ENCODE data around the gene SLC52A1. TPM values are rescaled to one million over a fixed set of nuclear protein-coding genes. Genes with fewer than 3 reads are reported as not detected.

The SLC52A1 gene
- total RNA-seq, 4 donors from 2014 or later, result not detected

DNA sequence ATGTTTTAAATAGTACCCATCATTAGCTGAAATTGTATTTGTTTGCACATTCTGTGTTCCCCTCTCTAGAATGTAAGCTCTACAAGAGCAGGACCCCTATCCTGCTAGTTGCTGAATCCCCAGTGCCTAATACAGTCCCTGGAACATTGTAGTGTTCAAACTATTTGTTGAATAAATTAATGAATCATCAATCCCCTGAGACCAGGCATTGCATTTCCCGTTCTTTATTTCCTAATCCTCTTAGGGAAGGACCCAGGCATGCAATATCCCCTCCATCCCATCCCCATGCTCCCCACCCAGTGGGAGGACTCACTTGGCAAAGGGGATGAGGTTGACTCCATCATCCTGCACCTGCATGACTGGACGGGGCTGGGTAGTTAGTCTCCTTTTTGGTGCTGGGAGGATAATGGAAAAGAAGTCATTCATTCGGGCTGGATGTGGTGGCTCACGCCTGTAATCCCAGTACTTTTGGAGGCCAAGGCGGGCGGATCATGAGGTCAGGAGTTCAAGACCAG, 41.1 kb downstream of the SLC52A1 start:
- Histone ChIP-seq H3K9me3 (no peaks in the 10 kb centered on the region), H3K27me3 (no peaks in the 10 kb centered on the region), H3K4me3 (no peak overlapping the region), H3K36me3 (no peaks in the 10 kb centered on the region), H3K4me1 (peaks cover 0 to 21% (median 12%) of the 10 kb centered on the region in 4 donors), H3K27ac (no peak overlapping the region)
- 83 to 84% methylated on average over 6 of the region's 6 CpGs for WGBS, 2 donors
- no peak for DNase-seq (ENCODE audit: low spot score in 2 of 2)
- TF ChIP-seq EP300 (IDR thresholded peaks at IDR 0.05), result no peak

DNA sequence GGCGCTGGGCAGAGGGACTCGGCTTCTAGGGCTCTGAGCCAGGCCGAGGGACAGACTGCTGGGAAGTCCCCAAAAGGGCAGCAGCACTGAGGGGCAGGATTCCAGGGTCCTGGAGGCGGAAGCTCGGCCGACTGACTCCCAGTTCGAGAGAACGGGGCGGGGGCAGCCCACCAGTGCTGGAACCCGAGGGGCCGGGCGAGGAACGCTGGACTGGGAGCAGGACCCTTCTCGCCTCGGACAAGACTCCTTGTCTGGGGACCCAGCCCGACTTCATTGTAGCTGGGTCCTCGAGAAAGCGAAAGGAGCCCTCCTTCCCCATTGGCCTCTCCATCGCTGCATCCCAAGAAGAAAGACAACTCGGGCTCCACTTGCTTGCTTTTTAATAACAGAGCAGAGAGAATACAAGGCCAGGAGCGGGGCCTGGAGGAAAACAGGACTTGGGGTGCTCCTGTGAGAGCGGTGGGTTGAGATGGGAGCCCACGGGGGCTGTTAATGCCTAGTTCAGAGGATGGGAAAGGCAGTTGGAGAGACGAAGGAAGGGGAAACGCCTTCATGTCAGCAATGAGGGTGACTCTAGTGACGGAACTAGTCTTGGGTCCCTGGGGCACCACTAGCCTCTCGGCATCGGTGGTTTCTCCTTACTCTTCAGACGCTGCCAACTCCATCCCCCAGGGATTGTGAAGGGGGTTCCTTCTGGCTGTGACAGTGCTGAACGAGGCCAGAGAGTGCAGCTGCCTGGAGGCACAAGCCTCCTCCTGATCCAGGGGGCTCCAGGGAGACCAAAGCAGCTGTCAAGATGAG, 47.3 kb downstream of the SLC52A1 start:
- H3K36me3 ChIP-seq, result peaks cover 0 to 27% (median 0%) of the 10 kb centered on the region in 3 donors
- H3K4me3 ChIP-seq, result peak overlapping the region; percentile 76 to 98 (median 91)
- H3K27me3 ChIP-seq, result no peaks in the 10 kb centered on the region
- 1 to 2% methylated on average over 12 to 30 of the region's 30 CpGs for WGBS, 2 donors
- peak overlapping the region; percentile 91 to 99 (median 95) for H3K27ac ChIP-seq
- TF ChIP-seq EP300 (IDR thresholded peaks at IDR 0.05) (peak in 1 of 2 donors; percentile 3), POLR2A (IDR thresholded peaks at IDR 0.05) (no peak)
- TF ChIP-seq, protein P1, sequence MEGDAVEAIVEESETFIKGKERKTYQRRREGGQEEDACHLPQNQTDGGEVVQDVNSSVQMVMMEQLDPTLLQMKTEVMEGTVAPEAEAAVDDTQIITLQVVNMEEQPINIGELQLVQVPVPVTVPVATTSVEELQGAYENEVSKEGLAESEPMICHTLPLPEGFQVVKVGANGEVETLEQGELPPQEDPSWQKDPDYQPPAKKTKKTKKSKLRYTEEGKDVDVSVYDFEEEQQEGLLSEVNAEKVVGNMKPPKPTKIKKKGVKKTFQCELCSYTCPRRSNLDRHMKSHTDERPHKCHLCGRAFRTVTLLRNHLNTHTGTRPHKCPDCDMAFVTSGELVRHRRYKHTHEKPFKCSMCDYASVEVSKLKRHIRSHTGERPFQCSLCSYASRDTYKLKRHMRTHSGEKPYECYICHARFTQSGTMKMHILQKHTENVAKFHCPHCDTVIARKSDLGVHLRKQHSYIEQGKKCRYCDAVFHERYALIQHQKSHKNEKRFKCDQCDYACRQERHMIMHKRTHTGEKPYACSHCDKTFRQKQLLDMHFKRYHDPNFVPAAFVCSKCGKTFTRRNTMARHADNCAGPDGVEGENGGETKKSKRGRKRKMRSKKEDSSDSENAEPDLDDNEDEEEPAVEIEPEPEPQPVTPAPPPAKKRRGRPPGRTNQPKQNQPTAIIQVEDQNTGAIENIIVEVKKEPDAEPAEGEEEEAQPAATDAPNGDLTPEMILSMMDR (IDR thresholded peaks at IDR 0.05), result no peak
- no peaks in the 10 kb centered on the region for H3K9me3 ChIP-seq
- H3K4me1 ChIP-seq, result peaks cover 0 to 30% (median 21%) of the 10 kb centered on the region in 4 donors
- DNase-seq (ENCODE audit: low spot score in 2 of 2), result no peak

DNA sequence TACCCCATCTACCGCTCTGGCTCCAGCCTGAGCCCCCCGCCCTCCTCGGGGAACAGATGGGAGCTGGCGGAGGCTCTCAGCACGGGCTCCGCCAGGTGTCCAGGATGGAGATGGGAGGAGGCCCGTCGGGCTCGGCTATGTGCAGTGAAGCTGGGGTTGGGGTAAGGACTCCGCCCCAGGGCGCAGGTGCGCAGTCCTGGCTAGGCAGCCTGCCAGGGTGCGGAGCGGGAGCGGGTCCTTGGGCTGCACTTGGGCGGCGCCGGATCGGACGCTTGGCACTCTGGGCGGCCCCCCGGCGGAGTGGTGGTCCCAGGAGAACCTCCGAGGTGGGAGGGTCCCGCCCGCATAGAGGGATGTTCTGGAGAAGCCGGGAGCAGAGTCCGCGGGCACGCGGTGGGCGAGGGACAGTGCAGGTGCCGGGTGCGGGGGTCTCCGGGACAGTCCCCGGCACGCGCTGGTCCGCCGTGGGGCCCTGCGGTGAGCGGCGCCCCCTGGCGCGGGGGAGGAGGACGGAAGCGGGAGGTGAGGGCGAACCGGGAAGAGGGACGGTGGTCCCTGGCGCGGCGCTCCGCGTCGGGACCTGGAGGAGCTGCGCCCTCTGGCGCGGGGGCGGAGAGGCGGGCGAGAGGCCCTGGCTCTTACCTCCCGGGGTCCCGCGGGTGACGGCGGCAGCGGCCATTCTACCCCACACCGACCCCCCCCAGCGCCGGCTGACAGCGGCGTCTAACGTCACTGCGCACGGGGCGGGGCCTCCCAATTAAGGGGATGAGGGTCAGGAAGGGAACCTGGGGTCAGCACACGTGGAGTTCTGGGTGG, 48.1 kb downstream of the SLC52A1 start, which contains the start of gene CAMTA2:
Gene CAMTA2 (minus strand): TSS at position 725 of the 816 bp plus-strand sequence. CDS start 1,453 bp downstream, outside the sequence.
- no peaks in the 10 kb centered on the region for H3K9me3 ChIP-seq
- H3K27ac ChIP-seq, result peak within 1 kb of the TSS; percentile 91 to 99 (median 95)
- 1 to 2% methylated on average over 49 to 53 of the region's 78 CpGs for WGBS, 2 donors
- peak within 1 kb of the TSS; percentile 76 to 98 (median 91) for H3K4me3 ChIP-seq
- peaks cover 0 to 30% (median 21%) of the 10 kb centered on the region in 4 donors for H3K4me1 ChIP-seq
- peak; percentile 89 to 93 for DNase-seq (ENCODE audit: low spot score in 2 of 2)
- TF ChIP-seq POLR2A (IDR thresholded peaks at IDR 0.05), result peak; percentile 56 to 84
- peak; percentile 60 to 88 for TF ChIP-seq EP300 (IDR thresholded peaks at IDR 0.05)
- TF ChIP-seq, protein P1 (IDR thresholded peaks at IDR 0.05), result peak; percentile 66 to 92 (median 84)
- peaks cover 0 to 35% (median 0%) of the 10 kb centered on the region in 3 donors for H3K36me3 ChIP-seq
- no peaks in the 10 kb centered on the region for H3K27me3 ChIP-seq

DNA sequence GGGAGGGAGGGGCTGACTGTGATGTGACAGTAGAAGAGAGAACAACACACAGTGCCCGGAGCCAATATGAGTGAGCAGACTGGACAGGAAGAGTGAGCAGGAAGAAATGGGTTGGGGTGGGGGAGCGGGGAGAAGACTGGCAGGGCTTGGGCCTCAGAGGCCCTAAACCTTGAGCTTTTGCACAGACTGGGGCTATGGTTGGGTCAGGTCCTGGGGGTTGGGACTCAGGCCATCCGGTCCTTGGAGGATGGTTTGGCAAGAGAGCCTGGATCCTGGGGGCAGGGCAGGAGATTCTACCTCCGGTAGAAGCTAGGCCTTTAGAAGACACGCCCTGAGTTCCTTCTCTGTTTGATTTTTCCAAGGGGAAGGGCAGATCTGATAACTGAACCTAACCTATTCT, 48.8 kb downstream of the SLC52A1 start:
- Histone ChIP-seq H3K27me3 (no peaks in the 10 kb centered on the region), H3K4me3 (peak overlapping the region; percentile 76 to 98 (median 91)), H3K27ac (peak overlapping the region; percentile 91 to 99 (median 95)), H3K4me1 (peaks cover 0 to 30% (median 21%) of the 10 kb centered on the region in 4 donors), H3K36me3 (peaks cover 0 to 42% (median under 1%) of the 10 kb centered on the region in 3 donors), H3K9me3 (no peaks in the 10 kb centered on the region)
- 35 to 42% methylated on average over 5 of the region's 5 CpGs for WGBS, 2 donors
- no peak for TF ChIP-seq POLR2A (IDR thresholded peaks at IDR 0.05)
- TF ChIP-seq EP300 (IDR thresholded peaks at IDR 0.05), result no peak
- TF ChIP-seq, protein P1 (IDR thresholded peaks at IDR 0.05), result no peak
- DNase-seq (ENCODE audit: low spot score in 2 of 2), result no peak

Other genes with a start within 250 kb of the SLC52A1 start
- gene VMO1, start 249.1 kb downstream of the SLC52A1 start, total RNA-seq, result 1 to 10 TPM in 3 of 4 donors, not detected in 1; 1.4 to 6.0 (median 1.9) TPM
- gene GLTPD2, start 246.5 kb downstream of the SLC52A1 start, total RNA-seq, result not detected
- 100 to 1,000 TPM; 100 to 171 (median 122) TPM for gene PSMB6, start 239.3 kb downstream of the SLC52A1 start, total RNA-seq
- gene PLD2, start 228.3 kb downstream of the SLC52A1 start, total RNA-seq, result 10 to 100 TPM; 17.2 to 63.0 (median 30.1) TPM
- gene MINK1, start 202.1 kb downstream of the SLC52A1 start, total RNA-seq, result 10 to 100 TPM; 57.1 to 94.3 (median 85.7) TPM
- 1 to 10 TPM in 3 of 4 donors, under 1 TPM in 1; 0.90 to 2.0 (median 1.3) TPM for gene C17orf107, start 135.9 kb downstream of the SLC52A1 start, total RNA-seq
- gene CHRNE, start 132.3 kb downstream of the SLC52A1 start, total RNA-seq, result 1 to 10 TPM in 2 of 4 donors, under 1 TPM in 2; 0.22 to 2.5 (median 1.0) TPM
- gene GP1BA, start 103.1 kb downstream of the SLC52A1 start, total RNA-seq, result not detected
- gene SLC25A11, start 95.4 kb downstream of the SLC52A1 start, total RNA-seq, result 10 to 100 TPM; 30.3 to 42.8 (median 32.3) TPM
- 10 to 100 TPM; 45.0 to 55.0 (median 51.4) TPM for gene RNF167, start 95.2 kb downstream of the SLC52A1 start, total RNA-seq
- 1,000 to 10,000 TPM in 1 of 4 donors, 100 to 1,000 TPM in 3; 422 to 1,004 (median 483) TPM for gene PFN1, start 86.9 kb downstream of the SLC52A1 start, total RNA-seq
- 10 to 100 TPM in 2 of 4 donors, 1 to 10 TPM in 2; 7.5 to 15.3 (median 10.2) TPM for gene ENO3, start 84.3 kb downstream of the SLC52A1 start, total RNA-seq
- 10 to 100 TPM; 36.9 to 70.0 (median 42.0) TPM for gene SPAG7, start 67.6 kb downstream of the SLC52A1 start, total RNA-seq
- gene CAMTA2, start 47.8 kb downstream of the SLC52A1 start, total RNA-seq, result 10 to 100 TPM; 15.3 to 46.2 (median 22.5) TPM
- 1 to 10 TPM; 1.2 to 1.8 (median 1.7) TPM for gene INCA1, start 37.9 kb downstream of the SLC52A1 start, total RNA-seq
- gene KIF1C, start 37.5 kb downstream of the SLC52A1 start, total RNA-seq, result 10 to 100 TPM; 78.0 to 89.7 (median 79.6) TPM
- gene ZFP3, start 43.0 kb upstream of the SLC52A1 start, total RNA-seq, result 1 to 10 TPM; 2.5 to 7.1 (median 4.7) TPM
- 10 to 100 TPM in 2 of 4 donors, 1 to 10 TPM in 2; 7.3 to 16.4 (median 9.8) TPM for gene ZNF232, start 76.5 kb upstream of the SLC52A1 start, total RNA-seq
- 1 to 10 TPM in 1 of 4 donors, under 1 TPM in 1, not detected in 2; under 0.01 to 3.9 TPM for gene USP6, start 80.6 kb upstream of the SLC52A1 start, total RNA-seq
- 10 to 100 TPM; 19.6 to 37.2 (median 25.6) TPM for gene ZNF594, start 156.4 kb upstream of the SLC52A1 start, total RNA-seq
- 1 to 10 TPM in 3 of 4 donors, under 1 TPM in 1; 0.84 to 3.0 (median 1.5) TPM for gene SCIMP, start 199.4 kb upstream of the SLC52A1 start, total RNA-seq
- gene RABEP1, start 246.9 kb upstream of the SLC52A1 start, total RNA-seq, result 10 to 100 TPM; 45.7 to 61.8 (median 47.7) TPM

Measured in tibial nerve (tissue), 4 donors.